Caki2 (cell line): ENCODE data around the gene RASSF4. TPM values are rescaled to one million over a fixed set of nuclear protein-coding genes. Genes with fewer than 3 reads are reported as not detected.

ENCODE experiments used
- DNase-seq: peaks from one replicate; pipeline ENCODE4 v3.0.0-alpha.2; 2015; ENCODE audit warnings: low read depth
- in situ Hi-C: cut with HindIII; loops from 2 replicates; pipeline ENCODE4 v1.10.0; 2016; ENCODE audit warnings: low sequenced_read_pairs, low pct_unique_long_range_greater_than_20kb, mixed read lengths
- total RNA-seq: library from RNA; depleted of rRNA; stranded (reverse); fragments of >200 nt; shearing (Covaris generic); gene quantifications from 2 replicates; pipeline ENCODE4 v1.2.3, GENCODE V29; 2014; ENCODE audit warnings: low replicate concordance

Gene RASSF4
- total RNA-seq, 1 experiment from 2014 or later: 2.9 TPM

DNA sequence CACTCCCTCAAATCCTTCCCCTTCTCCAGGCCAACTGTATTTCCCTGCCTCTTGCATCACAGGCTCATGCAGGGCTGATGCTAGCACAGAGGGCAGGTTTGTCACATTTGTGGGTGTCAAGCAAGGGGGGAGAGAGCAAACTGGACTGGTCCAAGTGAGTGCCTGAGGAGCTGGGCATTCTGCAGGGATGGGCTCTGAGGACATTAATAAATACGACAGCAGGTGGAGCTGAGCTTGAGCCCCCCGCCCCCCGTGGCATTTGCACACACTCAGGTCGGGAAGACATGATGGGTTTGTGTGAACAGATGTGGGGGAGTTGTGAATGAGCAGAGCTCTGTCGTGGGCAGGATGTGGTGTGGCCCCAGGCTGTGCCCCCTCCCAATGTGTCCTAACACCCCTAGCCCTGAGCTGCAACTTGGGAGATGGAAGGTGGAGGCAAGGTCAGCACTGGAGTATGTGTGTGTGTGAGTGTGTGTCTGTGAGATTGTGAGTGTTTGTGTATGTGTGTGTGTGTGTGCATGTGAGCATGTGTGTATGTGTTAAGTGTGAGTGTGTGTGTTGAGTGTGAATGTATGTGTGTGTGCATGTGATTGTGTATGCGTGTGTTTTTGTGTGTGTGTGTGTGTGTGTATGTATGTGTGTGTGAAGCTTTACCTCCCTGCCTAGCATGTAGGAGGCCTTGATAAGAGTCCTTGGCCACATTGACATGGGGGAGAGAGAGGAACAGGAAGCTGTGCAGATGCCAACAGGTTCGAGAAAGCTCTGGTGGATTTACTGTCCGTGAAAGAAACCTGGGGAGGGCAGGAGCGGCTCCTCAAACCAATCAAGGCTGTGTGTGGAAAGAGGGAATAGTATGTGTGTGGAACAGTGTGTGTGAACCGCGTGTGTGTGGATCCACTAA lies 9.1 kb downstream of the RASSF4 start:
- DNase-seq: no peak
- in situ Hi-C loops: no loop called here

DNA sequence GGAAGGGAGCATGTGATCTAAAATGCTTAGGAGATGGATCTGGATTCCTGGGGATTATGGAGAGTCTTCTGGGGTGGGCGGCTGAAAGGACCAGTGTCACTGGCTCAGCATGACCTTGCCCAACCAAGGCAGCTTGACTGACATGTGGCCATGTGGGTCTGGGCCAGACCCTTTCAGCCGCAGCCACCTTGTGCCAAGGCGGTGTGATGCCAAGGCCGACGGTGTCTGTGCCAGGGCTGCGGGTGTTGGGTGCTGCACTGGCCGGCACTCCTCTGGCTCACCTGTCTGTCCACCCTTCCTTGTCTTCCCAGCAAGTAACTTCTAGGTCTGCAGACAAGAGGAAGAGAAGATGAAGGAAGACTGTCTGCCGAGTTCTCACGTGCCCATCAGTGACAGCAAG lies 10.3 kb downstream of the RASSF4 start:
- in situ Hi-C loops: no loop called here
- no peak for DNase-seq

- no peak for DNase-seq
- in situ Hi-C loops: no loop called here
Observed at GRCh38 chr10:44970812-44971395, 11.3 kb downstream of the RASSF4 start.

- in situ Hi-C loops: no loop called here
- no peak for DNase-seq
Observed at GRCh38 chr10:44971434-44971833, 11.8 kb downstream of the RASSF4 start.

GRCh38 chr10:44971935-44972757 lies 12.5 kb downstream of the RASSF4 start:
- in situ Hi-C loops: no loop called here

DNA sequence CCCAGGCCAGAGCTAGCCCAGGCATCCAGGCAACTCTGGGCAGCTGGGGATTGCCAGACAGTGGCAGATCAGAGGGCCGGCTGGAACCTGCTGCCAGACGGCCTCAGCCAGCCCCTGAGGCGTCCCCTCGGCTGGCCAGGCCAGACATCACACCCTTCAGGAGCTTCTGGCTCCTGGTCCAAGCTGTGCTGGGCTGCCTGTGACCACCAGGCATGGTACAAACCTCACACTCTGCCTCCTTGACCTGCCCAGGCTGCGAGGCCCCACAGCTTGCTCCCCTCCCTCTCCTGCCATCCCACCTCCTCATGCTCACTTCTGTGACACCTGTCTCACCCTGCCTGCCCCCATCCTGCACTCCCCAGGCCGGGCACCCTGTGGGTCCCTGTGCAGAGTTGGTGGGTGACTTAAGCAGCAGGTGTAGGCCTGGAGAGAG lies 13.3 kb downstream of the RASSF4 start:
- in situ Hi-C loops: no loop called here
- no peak for DNase-seq

More at GRCh38 chr10:44971935-44972757, 12.5 kb downstream of the RASSF4 start:
- DNase-seq: no peak

- in situ Hi-C loops: no loop called here
- DNase-seq: peak; percentile 19
Observed at GRCh38 chr10:44973323-44974081, 13.9 kb downstream of the RASSF4 start.

DNA sequence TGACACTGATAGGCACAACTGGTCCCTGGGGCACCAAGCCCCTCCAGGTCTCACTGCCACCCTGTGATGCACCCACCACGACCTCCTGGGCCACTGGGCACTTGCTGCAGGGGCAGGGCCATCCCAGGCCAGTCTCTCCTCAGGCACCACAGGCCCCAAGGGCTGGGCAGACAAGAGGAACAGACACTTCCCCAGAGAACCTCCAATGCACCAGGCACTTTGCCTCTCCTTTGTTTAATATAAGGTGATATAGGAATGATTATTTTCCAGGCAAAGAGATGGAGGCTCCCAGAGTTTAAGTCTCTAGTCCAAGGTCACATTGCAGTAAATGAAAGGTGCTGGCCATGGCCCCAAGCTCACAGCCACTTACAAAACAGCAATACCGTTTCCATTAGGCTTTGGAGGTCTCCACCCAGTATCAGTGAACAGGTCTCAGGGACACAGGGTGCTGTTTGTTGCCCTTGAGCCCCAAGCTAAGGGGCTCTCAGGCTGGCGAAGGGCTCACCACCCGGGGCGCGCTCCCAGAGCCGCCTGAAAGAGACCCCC lies 14.6 kb downstream of the RASSF4 start:
- in situ Hi-C loops: no loop called here

GRCh38 chr10:44974628-44975430 lies 15.2 kb downstream of the RASSF4 start:
- DNase-seq: peak; percentile 66
- in situ Hi-C loops: no loop called here

More for the DNA sequence above, 14.6 kb downstream of the RASSF4 start:
- no peak for DNase-seq

- peak; percentile 82 for DNase-seq
Observed at GRCh38 chr10:44975431-44976331, 16.1 kb downstream of the RASSF4 start.

GRCh38 chr10:44976352-44977198 lies 17.0 kb downstream of the RASSF4 start:
- in situ Hi-C loops: no loop called here
- DNase-seq: no peak

More at GRCh38 chr10:44975431-44976331, 16.1 kb downstream of the RASSF4 start:
- in situ Hi-C loops: no loop called here

GRCh38 chr10:44977287-44978212 lies 17.9 kb downstream of the RASSF4 start:
- no peak for DNase-seq
- in situ Hi-C loops: no loop called here

DNA sequence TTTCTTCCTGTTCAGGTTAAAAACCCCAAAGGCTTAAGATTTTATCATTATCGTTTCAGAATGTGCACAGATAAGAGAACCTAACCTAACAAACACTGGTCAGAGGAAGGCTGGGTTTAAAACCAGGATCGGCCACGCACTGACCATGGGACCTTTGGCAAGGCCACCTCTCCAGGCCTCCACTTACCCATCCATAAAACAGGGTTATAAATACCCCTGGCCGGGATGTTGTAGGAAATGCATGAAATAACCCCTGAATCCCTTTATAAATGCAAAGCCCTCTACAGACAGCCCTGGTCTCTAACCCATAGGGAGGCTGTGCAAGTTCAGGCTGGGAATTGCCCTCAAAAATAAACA lies 18.6 kb downstream of the RASSF4 start:
- no peak for DNase-seq
- in situ Hi-C loops: no loop called here

DNA sequence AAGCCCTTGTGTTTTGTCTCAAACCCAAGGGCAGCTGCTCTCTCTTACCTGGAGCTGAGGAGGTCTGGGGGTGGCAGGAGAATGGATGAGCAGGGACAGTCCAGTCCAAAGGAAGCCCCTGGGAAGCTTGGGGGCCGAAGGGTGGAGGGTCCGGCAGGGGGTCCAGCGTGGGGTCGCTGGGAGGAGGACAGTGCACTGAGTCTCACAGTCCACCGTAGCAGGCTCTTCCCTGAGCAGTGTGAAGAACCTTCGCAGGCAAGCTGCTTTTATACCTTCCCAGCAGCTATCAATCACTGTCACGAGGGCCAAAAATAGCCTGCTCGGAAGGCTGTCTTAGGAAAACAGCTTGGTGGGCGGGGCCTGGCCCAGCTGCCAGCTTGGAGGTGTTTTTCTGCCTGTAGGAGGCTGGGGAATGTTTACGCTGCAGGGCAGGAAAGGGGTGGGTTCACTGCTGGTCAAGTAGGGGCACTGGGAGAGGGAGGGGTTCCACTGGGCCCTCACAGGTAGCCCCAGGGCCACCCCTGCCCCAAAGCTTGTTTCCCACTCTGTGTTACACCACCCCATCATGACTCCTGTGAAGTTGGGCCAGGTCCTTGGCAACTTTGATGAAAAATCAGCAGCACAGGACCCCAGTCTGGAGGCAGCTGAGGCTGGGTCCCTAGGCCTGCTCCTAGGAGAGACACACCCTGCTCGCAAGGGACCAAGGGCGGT lies 19.1 kb downstream of the RASSF4 start, which contains the start of gene DEPP1:
DEPP1 (minus strand) TSS at position 240 of the 711 bp plus-strand sequence. CDS start 779 bp downstream, outside the sequence.
- in situ Hi-C loops: no loop called here
- DNase-seq: peak; percentile 90
